HG03442 (cell line): ENCODE results near the gene MT3.

Source experiments
- ATAC-seq: cut with Tn5 transposase; IDR thresholded peaks from one replicate; pipeline ENCODE4 v1.9.1; 2021; ENCODE audit warnings: mild to moderate bottlenecking, moderate library complexity; ENCODE audit not compliant: unreplicated experiment

MT3 gene

DNA sequence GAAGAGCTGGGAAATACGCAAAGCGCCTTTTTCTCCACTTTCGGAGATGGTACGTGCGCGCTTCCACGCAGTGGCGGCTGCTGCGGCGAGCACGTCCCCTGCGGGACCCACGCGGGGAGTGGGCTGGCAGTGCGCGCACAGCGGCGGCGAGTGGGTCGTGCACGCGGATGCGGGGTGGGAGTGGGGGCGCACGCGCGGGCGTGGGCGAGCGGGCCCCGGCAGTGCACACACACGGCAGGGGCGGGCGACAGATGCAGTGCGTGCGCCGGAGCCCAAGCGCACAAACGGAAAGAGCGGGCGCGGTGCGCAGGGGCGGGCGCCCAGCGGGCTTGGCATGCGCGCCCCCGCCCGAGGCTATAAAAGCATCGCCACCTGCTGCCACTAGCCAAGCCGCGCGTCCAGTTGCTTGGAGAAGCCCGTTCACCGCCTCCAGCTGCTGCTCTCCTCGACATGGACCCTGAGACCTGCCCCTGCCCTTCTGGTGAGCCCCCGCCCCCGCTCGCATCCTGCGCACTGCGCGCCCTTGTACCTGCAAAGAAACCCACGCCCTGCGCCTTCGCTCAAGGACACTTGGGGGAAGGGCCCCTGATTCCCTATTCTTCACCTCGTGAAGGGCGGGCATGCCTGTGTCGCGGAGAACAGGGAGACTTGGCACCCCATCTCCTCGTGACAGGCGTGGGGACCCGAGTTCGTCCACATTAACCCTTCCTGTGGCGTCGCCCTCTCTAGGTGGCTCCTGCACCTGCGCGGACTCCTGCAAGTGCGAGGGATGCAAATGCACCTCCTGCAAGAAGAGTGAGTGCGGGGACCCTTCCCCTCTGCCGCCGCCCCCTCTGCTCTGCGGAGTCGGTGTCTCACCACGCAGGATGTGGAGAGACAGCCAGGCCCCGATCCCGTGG lies at the start of gene MT3:
Gene MT3 (plus strand): TSS at position 388 of the 899 bp plus-strand sequence. CDS start 63 bp downstream, at position 451.
- ATAC-seq: no peak

DNA sequence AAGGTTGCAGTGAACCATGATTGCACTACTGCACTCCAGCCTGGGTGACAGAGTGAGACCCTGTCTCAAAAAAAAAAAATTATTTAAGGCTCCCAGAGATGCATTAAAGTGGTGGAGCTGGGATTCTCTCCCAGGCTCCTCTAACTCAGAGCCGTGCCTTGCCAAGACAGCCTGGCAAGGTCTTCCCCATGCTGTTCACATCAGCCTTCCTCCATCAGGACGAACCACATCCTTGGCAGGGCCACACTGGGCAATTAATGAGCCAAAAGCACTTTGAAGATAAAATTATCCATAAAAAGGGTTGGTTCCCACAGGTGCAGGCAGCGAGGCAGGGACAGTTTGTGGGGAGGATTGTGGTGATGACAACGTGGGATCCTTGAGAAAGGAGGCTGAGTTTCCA lies 49.7 kb upstream of the MT3 start:
- ATAC-seq: no peak

DNA sequence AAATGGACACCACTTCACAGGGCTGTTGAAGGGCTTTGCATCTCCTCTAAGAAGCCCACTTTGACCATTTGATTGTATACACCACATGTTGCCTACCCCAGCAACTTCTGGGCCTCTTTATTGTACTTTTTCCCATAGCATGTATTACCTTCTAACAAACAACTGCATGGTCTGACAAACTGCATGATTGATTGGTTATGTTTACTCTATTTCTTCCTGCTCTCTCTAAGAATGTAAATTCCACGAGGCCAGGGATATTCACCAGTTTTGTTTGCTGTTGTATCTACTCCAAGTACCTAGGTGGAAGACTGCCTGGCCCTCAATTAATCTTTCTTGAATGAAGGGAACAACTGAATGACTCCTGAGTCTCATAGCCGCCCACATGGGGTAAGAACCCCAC lies 47.3 kb upstream of the MT3 start:
- ATAC-seq: no peak

DNA sequence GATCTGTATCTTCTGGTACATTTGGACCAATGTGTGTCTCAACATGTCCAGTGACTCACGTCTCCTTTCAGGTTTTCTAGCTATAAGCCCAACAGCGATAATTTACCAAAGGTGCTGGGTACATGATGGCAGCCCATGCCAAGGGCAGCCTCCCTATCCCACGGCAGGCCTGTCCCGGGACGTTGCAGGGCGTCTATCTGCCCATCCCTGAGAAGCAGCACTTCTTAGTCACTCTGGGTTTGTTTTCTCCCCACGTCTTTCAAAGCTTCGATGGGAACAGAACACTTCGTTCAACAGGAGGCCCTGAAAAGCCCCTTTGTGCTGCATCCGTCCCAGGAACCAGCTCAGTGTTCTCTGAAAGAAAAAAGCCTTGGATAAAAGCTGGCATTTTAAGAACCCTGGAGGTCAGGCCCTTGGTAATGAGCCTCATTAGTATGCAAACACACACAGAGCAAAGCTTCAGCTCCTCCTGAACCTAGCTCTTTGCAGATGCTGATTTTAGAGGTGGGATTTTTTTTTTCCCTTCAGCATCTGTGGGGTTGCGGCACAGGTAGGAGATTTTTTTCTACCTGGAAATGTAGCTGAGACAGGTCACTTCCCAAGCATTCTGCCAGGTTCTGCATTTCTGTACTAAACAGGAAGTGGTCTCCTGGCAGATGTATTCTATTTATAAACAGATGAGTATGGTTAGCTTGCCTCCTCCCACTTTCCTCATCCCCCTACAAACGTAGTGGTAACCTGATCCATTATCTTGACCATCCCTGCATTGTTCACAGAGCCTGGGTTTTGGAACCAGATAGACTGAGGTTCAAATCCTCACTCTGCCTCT lies 42.0 kb upstream of the MT3 start:
- ATAC-seq: no peak

DNA sequence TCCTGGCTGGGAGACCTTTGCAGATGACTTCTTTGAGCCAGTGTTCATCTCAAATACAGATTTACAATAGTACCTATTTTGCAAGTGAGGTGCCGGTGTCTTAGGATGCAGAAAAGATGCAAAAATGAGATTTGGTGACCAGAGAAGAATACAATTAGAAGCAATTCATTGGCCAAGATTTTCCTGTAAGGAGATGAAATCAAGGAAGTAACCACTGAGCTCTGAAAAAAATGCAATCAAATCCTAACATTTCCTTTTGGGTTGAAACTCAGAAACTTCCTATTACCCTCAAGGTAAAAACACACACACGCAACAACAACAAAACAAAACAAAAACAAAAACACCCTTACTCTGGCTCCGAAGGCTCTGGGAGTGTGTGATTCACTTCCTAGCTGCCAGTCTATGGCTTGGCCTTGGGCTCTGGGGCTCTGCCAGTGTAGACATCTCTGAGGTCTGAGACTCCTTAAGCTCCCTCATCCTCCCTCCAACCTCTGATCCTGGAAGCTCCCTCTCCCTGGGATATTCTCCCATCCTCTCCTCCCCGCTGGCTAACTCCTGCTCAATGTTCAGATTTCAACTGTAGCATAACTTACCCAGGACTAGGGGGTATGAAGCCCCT lies 41.3 kb upstream of the MT3 start:
- ATAC-seq: no peak

DNA sequence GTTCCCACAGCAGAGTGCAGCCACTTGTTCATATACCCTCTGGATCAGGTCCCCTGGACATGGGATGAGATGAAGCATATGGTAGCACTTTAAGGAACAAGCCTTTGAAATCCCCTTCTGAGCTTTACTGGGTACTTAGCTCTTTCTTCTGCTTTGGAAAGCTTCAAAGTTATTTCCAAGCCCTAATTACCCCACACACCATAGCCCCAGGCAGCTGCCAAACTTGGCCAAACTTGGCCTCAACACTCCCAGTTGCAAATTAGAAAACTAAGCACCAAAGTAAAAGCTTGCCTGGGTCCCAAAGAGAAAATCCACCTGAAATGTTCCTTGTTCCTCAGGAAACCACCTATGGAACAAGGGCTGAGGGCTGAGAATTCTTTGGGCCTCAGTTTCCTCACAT lies 40.2 kb upstream of the MT3 start:
- ATAC-seq: no peak

DNA sequence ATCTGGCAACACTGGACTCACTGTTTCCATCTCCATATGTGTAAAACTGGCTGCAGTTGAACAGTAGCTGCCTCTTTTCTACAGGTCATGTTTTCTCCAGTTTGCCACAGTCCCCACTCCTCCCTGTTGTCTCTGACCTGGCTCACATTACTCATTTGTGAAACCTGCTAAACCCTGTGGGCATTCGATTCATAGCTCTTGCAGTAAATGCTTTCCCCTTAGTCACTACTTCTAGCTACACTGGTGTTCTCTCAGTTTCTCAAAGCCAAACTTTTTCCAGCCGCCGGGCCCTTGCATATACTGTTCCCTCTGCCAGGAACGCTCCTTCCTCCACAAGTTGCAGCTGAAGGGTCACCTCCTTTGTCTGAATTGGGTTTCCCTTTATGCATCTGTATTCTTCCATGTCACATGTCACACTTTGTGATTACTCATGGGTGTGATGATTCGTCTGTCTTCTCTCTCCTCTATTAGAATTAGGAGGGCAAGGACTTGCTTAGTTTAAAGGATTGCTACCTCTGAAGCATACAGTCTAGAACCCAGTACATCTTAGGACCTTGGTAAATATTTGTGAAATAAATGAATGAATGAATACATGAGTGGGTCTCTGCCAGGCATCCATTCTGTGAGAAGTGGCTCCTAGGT lies 39.5 kb upstream of the MT3 start:
- ATAC-seq: no peak

DNA sequence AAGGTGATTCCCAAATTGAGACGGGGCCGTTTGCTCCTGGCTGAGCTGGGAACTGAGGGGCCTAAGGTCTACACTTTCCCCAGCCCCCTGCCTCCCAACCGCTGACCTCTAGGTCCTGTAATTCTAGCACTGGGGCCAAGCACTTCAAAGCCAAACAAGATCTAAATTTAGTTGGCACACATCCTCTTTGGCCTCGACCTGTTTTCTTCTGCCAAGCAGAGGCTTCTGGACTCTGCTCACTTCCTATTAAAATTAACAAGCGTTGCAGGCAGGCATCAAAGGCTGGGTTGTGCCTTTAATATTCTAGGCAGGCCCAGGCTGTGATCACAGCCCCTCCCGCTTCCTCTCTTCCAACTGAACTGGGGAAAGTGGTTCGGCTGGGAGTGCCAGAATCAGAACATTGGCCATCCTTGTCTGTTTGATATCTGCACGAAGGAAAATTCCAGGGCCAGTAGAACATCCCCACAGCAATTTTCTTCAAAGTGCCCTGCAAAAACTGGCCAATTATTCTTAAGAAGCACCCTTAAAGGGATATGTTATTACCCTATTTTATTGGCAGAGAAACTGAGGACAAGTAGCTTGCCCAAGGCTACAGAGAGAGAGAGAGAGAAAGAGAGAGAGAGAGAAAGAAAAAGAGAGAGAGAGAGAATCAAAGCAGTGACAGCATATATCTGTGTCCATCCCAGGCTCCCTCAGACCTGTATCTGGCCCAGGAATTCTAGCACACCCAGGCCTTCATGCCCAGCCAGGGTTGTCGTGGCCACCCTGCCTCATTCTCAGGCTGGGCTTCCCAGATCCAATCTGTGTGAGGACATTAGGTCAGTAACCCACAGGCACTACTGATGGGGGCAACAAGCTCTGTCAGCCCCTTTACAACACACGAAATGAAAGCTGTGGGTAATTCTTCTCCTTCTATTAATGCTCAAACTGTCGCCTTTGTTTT lies 37.3 kb upstream of the MT3 start:
- no peak for ATAC-seq

DNA sequence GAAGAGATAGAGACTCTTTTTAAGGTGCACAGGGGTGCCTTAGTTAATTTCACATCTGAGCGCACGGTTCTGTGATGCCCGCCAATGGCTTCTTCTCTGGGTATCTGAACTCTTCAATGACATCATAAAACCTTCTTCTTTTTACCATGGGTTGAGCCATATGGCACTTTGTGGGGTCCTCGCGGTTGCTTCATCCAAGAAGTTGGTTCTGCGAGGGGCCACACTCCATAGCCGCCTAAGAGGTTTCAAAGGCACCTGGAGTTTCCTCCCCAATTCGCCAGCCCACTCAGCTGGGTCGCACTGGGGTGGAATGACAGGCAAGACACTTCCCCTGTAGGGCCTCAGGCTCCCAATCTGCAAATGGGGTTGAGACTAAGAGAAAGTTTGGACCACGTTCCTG lies 34.9 kb upstream of the MT3 start:
- no peak for ATAC-seq

DNA sequence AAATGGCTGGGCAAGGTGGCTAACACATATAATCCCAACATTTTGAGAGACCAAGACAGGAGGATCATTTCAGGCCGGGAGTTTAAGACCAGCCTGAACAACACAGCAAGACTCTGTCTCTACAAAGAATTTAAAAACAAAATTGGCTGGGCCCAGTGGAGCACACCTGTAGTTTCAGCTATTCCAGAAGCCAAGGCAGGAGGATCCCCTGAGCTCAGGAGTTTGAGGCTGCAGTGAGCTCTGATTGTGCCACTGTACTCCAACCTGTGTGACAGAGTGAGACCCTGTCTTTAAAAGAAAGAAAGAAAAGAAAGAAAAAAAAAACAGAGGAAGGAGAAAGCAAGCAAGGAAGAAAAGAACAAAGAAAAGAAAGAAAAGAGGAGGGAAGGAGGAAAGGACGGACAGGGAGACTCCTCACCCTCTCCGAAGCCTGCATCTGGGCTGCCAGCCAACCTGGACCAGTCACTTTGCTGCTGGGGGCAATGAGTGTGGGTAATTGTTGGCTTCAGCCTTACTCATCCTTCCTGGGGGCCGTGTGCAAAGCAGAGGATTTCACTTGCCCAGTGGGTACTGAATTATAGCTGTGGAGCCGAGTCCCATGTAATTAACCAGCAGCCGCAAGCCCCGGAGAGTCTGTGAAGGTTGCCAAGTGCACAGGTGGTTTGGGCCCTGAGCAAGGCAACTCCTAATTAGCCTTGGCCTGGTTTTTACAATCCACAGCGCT lies 31.1 kb upstream of the MT3 start:
- ATAC-seq: no peak

DNA sequence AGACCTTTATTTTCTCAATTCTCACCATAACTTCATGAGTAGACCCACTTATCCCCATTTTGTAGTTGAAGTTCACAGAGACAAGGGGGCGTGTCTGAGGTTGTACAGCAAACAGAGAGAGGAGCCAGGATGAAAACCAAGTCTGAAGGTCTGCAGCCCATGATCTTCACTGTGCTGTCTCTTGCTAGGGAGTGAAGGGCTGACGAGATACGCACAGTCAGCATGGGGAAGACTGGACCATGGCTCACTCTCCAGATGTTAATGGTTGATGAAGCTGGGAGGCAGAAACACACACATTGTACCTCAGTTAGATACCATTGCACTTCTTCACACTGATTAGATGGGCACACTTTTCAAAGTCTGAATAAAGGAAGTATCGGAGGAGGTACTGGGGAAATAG lies 30.2 kb upstream of the MT3 start:
- no peak for ATAC-seq

DNA sequence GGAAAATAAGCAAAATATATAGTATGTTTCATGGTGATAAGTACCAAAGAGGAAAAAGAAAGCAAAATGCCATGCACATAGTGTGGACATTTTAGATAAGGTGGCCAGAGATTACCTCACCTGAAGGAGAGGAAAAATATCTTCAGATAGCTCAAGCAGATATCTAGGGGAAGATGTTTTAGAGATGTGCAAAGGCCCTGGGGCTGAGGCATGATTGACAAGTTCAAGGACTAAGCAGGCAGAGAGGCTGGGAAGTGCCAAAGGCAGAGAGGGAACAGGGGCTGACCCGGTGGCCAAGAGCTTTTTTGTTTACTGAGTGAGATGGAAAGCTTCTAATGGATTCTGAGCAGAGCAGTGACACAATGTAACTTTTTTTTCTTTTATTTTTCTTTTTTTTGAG lies 28.9 kb upstream of the MT3 start:
- ATAC-seq: no peak

DNA sequence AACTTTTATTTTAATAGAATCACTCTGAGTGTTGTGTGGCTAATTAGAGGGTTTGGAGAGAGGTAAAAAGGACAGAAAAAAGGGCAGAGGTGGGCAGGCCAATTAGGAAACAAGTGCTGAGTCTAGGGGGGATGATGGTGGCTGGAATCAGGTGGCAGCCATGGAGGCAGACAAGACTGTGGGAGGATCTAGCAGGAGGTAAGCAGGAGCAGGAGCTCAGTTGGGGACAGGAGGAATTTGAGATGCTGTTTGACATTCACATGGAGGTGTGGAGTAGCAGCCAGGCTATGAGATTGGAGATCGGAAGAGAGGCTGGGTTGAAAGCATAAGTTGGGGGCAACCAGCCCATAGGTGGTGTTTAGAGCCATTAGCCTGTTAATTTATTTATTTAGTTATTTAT lies 28.2 kb upstream of the MT3 start:
- ATAC-seq: no peak

DNA sequence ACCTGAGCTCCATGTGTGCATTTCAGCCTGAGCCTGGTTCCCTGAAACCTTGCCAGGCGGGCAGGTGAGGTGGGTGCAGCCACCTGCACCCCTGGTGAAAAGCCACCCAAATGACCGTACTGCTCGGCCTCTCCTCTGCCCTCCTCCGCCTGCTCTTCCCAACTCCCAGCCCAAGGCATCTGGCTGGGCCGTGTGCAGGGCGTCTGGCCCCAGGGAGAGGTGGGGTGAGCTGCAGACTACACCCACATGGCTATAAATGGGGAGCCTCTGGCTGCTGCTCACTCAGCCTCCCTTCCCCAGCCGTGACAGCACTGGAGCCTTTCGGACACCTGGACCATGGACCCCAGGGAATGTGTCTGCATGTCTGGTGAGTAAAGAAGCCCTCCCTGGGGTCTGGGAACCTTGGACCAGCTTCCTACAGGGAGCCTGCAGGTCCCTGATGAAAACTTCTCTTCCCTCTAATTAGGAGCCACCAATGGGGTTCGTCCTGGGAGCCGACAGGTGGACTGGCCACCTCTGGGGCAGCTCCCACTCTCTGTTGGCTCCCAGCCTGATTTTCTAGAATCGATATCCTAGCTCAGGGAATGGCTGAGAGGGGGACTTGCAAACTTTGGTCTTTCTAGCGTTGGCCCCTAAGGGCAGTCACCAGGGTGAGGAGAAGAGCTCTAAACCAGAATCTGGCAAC lies 24.4 kb upstream of the MT3 start, which contains the start of gene MT4:
Gene MT4 (plus strand): TSS at position 281 of the 685 bp plus-strand sequence. CDS start 56 bp downstream, at position 337.
- ATAC-seq: no peak

DNA sequence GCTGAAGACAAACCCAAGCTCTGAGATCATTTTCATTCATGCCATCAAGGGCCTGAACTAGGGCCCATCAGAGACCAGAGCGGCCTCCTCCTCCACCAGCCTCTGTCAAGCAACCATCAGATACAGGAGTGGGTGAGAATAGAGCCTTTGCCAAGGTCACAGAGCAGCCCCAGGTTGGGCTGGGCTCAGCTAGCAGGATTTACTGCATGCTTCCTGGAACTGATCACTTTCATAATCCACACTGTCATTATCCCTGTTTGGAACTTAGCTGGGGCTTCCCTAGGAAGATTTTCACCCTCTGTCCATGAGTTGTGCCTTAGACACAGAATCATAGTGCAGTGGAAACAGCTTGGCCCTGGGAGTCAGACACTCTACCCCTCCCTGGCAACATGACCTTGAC lies 19.4 kb upstream of the MT3 start:
- ATAC-seq: no peak

DNA sequence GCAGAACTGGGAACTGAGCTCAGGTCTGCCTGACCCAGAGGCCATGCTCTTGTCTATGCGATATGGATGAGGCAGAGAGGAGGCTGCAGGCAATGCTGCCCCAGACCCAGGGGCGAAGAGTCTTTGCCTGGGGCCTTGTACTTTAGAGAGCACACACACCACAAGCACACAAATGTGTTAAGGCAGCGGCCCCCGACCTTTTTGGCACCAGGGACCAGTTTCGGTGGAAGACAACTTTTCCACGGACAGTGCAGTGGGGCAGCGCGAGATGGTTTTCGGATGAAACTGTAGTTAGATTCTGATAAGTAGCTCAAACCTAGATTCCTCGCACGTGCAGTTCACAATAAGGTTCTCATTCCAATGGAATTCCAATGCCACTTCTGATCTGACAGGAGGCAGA lies 17.8 kb upstream of the MT3 start:
- ATAC-seq: no peak

DNA sequence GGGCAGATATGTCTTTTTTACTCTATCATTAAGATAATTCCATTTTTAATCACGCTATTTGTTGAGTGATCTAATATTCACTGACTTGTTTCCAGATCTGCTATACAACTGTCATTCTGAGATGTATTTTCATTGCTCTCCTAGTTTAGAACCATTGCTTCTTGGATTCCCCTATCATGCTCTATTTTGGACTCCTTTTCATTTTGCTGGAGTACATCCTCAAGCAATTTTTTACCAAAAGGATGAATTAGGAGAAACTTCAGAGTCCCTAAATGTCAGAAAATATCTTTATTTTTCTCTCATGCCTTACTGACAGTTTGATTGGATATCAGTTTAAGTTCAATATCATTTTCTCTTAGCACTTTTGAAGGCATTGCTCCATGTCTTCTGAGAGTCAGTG lies 14.7 kb upstream of the MT3 start:
- ATAC-seq: no peak

DNA sequence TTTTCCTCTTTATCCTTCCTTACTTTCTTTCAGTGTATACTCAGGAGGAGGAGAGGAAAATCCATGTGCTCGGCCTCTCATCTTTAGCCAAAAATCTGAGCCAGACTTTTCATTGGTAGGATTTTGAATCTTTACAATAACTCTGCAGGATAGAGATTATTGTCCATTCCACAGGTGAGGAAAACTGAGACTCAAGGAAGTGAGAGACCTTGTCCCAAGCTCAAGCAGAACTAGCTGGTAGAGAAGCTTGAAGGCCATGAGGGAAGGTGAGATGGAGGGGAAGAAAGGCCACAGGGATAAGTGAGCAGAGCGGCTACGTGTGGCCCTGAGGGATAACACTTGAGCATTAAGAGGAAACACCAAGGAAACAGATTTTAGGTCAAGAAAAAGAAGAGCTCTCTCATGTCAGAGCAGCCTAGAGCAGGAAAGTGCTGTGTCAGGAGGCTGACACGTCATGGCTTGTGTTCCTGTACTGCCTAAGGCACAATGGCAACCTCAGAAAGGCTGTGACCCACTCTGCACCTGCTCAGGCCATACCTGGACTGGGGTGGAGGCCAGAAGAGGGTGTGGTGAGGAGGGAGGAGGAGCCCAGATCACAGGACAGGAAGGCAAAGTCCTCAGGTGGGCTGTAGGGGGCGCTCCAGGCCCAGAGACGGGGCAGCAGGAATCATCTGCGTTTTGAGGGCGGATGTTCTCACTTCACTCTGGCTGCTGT lies 12.6 kb upstream of the MT3 start:
- peak; percentile 96 for ATAC-seq
